IPS-20b (cell line): ENCODE data around the gene KRTAP10-8.
"Not testable (repeated sequence)": the region's sequence is repeated elsewhere in the genome, so short reads cannot be mapped to it uniquely, and the experiment has no call there.

ENCODE experiments used
- H3K27ac ChIP-seq: one replicate; pipeline ENCODE4 v1.5.1; 2013; ENCODE audit warnings: low read length
- H3K27me3 ChIP-seq: 2 replicates; pipeline ENCODE4 v1.6.1; 2013; ENCODE audit warnings: mild to moderate bottlenecking, low read length, inconsistent platforms; ENCODE audit not compliant: insufficient read depth
- H3K36me3 ChIP-seq: 2 replicates; pipeline ENCODE4 v1.6.1; 2013; ENCODE audit warnings: low read depth, mild to moderate bottlenecking, inconsistent platforms, low read length, moderate library complexity; ENCODE audit not compliant: insufficient read depth
- H3K4me1 ChIP-seq: 2 replicates; pipeline ENCODE4 v1.6.1; 2013; ENCODE audit warnings: mild to moderate bottlenecking, control low read depth, inconsistent platforms, low read length, moderate library complexity; ENCODE audit not compliant: insufficient read depth
- H3K4me3 ChIP-seq: 2 replicates; pipeline ENCODE4 v1.5.1; 2013; ENCODE audit warnings: mild to moderate bottlenecking, low read length, inconsistent platforms
- H3K9ac ChIP-seq: 2 replicates; pipeline ENCODE4 v1.6.1; 2013; ENCODE audit warnings: low read depth, mild to moderate bottlenecking, inconsistent platforms, low read length, moderate library complexity
- H3K9me3 ChIP-seq: 2 replicates; pipeline ENCODE4 v1.6.1; 2013; ENCODE audit warnings: mild to moderate bottlenecking, low read depth, low read length, inconsistent platforms; ENCODE audit not compliant: insufficient read depth

Gene KRTAP10-8

DNA sequence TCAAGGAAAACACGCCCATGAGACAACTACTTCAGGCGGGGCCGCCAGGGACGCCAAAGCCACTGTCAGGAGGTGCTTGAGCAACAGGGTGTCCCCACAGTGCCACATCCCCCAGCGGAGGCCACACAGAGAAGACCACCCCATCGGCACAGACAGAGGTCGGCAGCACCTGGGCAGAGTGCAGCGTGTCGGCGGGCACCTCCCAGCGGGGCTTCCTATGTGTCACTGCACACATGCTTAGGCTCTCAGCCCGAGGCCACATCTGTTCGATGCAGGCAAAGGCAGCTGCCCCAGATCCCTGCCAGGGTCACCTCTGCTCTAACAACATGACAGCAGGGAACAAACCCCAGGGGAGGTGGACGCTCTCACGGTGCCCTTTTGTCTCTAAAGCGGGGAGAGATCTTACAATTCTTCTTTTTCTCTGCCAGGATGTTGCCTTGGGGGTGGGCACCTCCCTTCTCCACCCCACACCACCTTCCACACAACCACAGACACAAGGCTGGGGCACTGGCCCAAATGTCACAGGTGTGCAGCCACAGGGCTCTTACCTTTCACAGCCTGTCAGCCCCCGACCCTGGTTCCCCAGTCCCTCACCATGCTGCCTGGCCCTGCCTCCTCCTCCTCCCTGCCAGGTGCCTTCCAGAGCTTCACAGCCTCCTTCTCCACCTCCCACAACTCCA lies 4.2 kb downstream of the KRTAP10-8 start:
- H3K4me3 ChIP-seq, result no peak overlapping the region
- no peaks in the 10 kb centered on the region for H3K36me3 ChIP-seq
- H3K9me3 ChIP-seq, result peaks cover 29% of the 10 kb centered on the region
- H3K9ac ChIP-seq, result no peak overlapping the region
- H3K27ac ChIP-seq, result no peak overlapping the region
- H3K4me1 ChIP-seq, result no peaks in the 10 kb centered on the region
- H3K27me3 ChIP-seq, result no peaks in the 10 kb centered on the region

DNA sequence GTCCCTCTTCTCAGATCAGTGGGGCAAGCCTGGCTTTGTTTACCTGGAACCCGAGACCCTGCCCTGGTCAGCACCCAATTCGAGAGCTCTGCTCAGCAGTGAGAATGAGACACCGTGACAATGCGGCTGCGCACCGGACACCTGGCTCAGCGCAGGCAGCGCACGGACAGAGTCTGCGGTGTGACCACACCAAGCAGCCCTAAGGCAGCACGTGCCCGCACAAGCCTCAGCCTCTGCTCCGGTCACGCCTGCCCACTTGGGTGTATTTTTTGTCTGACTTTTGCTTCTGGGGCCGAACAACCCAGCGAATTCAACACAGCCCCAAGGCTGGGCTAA lies 4.7 kb downstream of the KRTAP10-8 start:
- no peaks in the 10 kb centered on the region for H3K36me3 ChIP-seq

DNA sequence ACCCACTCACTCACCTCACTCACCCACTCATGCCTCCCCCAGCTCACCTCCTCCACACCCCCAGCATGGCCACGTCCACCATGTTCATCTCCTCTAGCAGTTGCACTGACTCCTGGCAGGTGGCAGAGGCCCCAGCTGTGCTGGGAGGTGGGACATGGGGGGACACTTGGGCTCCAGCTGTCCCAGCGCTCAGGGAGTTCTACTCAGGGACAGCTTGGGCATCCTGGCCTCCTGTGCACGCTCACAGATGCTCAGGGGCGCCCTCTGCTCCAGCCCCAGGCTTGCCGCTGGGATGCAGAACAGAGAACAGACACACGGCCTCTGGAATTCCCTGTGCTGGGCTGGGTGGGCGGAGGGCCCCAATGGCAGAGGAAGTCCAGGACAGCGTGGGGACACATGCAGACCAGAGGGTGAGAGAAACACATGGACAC lies 5.2 kb downstream of the KRTAP10-8 start:
- Histone ChIP-seq H3K27ac (no peak overlapping the region), H3K27me3 (no peaks in the 10 kb centered on the region), H3K9me3 (peaks cover 23% of the 10 kb centered on the region), H3K36me3 (no peaks in the 10 kb centered on the region), H3K9ac (no peak overlapping the region), H3K4me3 (no peak overlapping the region), H3K4me1 (no peaks in the 10 kb centered on the region)

More for the DNA sequence above, 4.7 kb downstream of the KRTAP10-8 start:
- Histone ChIP-seq H3K4me1 (no peaks in the 10 kb centered on the region), H3K27ac (no peak overlapping the region), H3K9ac (no peak overlapping the region), H3K4me3 (no peak overlapping the region), H3K27me3 (no peaks in the 10 kb centered on the region), H3K9me3 (peaks cover 26% of the 10 kb centered on the region)

DNA sequence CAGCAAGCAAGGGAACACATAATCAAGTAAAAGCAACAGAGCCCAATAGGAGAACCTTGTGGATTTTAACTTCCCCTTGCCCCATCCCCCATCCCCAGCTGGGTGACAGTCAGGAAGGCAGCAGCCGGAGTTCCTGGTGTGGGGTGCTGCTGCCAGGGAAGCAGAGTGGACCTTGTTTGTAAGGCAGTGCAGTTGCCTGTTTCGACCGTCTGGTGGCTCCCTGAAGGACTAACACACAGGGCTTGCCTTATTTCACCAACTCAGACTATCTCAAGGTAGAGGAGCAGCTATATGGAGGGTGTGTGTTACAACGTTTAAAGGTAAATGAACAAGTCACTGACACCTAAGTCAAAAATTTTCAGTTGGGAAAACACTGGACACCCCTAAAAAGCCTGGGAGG lies 6.6 kb downstream of the KRTAP10-8 start:
- H3K4me3 ChIP-seq, result no peak overlapping the region
- H3K9ac ChIP-seq, result no peak overlapping the region
- peaks cover 36% of the 10 kb centered on the region for H3K9me3 ChIP-seq
- no peaks in the 10 kb centered on the region for H3K36me3 ChIP-seq
- no peaks in the 10 kb centered on the region for H3K27me3 ChIP-seq
- H3K27ac ChIP-seq, result no peak overlapping the region
- no peaks in the 10 kb centered on the region for H3K4me1 ChIP-seq

DNA sequence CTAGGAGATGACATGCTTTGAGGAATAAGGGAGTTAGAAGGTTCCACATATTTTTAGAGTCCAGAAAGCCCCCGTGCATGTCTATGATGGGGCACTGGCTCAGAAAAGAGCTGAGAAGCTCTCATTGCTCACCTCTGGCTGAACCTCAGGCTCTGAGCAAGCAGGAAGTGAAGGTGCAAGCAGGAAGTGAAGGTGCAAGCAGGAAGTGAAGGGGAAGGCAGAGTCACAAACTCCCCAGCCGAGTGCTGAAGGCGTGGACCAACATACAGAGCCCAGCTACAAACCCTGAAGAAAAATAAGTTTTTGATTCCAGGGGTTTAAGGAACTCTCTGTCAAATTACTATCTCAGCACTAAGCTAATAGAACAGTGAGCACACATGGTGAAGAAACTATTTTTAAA lies 7.0 kb downstream of the KRTAP10-8 start:
- H3K4me1 ChIP-seq, result no peaks in the 10 kb centered on the region
- H3K27me3 ChIP-seq, result no peaks in the 10 kb centered on the region

DNA sequence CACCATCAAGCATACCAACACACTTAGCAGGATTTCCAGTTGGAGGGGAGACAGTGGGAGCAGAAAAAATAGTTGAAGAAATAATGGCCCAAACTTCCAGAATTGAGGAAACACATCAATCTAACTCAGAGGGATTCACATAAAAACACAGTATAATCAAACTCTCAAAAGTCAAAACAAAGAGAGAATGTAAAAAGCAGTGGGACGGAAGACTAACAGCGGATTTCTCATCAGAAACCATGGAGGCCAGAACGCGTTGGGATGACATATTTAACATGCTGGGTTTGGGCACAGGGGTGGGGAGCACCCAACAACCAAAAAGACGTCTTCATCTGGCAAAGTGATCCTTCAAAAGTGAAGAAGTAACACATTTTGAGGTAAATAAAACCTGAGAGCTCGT lies 8.0 kb downstream of the KRTAP10-8 start:
- H3K27ac ChIP-seq, result no peak overlapping the region
- no peaks in the 10 kb centered on the region for H3K4me1 ChIP-seq
- H3K4me3 ChIP-seq, result no peak overlapping the region
- no peak overlapping the region for H3K9ac ChIP-seq
- H3K9me3 ChIP-seq, result peaks cover 49% of the 10 kb centered on the region
- no peaks in the 10 kb centered on the region for H3K27me3 ChIP-seq
- H3K36me3 ChIP-seq, result no peaks in the 10 kb centered on the region

More for the DNA sequence above, 7.0 kb downstream of the KRTAP10-8 start:
- Histone ChIP-seq H3K4me3 (no peak overlapping the region), H3K27ac (no peak overlapping the region), H3K36me3 (no peaks in the 10 kb centered on the region), H3K9ac (no peak overlapping the region), H3K9me3 (peaks cover 40% of the 10 kb centered on the region)

DNA sequence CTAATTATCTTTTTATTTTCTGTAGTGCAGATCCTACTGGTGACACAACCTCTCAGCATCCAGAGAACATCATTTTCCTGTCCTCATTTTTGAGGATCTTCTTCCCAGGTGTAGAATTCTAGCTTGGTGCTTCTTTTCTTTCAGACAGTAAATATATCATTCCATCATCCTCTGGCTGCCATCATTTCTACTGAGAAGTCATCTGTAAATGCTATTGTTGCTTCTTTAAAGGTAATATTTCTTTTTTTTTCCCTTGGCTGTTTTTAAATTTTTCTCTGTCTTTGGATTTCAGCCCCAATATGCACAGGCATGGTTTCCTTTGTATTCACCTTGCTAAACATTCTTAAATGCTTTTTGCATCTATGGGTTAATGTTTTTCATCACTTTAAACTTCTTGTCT lies 11.7 kb downstream of the KRTAP10-8 start:
- H3K27me3 ChIP-seq, result no peaks in the 10 kb centered on the region
- no peak overlapping the region for H3K4me3 ChIP-seq
- H3K9me3 ChIP-seq, result peaks cover 51% of the 10 kb centered on the region
- H3K9ac ChIP-seq, result no peak overlapping the region
- H3K4me1 ChIP-seq, result no peaks in the 10 kb centered on the region
- no peaks in the 10 kb centered on the region for H3K36me3 ChIP-seq
- H3K27ac ChIP-seq, result no peak overlapping the region

DNA sequence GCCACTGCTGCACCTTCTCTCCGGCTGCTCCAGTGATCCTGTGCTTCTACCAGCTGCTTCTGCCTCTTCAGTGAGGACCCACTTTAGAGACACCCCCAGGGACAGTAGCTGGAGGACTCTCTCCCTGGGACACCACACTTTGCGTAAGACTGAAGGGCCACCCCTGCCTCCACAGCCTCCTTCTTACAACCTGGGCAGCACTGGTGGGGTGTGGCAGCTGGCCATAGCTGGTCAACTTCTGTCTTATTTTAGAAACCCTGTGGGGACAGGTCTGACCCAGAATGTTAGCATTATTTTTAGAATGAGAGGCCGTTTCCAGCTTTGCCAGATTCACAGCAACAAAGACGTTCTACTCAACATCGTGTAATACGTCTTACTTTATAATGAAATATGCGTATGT lies 13.9 kb downstream of the KRTAP10-8 start:
- no peak overlapping the region for H3K27ac ChIP-seq
- no peaks in the 10 kb centered on the region for H3K27me3 ChIP-seq
- no peaks in the 10 kb centered on the region for H3K4me1 ChIP-seq
- H3K9me3 ChIP-seq, result peaks cover 33% of the 10 kb centered on the region
- no peaks in the 10 kb centered on the region for H3K36me3 ChIP-seq
- no peak overlapping the region for H3K4me3 ChIP-seq
- H3K9ac ChIP-seq, result no peak overlapping the region

DNA sequence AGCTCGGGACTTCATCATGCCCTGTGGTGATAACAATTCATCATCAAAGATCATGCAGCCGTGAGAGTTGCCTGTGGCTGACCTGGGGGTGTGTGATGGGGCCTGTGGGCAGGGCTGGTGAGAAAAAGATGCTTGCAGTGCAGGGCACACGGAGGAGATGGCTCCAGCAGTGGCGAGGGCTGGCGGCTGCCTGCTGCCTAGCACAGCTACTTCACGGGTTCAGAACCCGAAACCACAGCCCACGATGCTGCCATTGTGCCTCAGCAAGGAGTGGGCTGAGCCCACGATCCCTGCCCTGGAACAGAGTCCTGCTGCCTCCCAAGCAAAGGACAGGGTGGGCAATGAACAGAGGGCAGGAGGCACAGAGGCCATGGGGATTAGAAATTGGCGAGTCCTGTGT lies 14.4 kb downstream of the KRTAP10-8 start:
- Histone ChIP-seq H3K27me3 (no peaks in the 10 kb centered on the region), H3K27ac (no peak overlapping the region), H3K36me3 (no peaks in the 10 kb centered on the region), H3K9me3 (peaks cover 28% of the 10 kb centered on the region), H3K4me3 (no peak overlapping the region), H3K4me1 (no peaks in the 10 kb centered on the region), H3K9ac (no peak overlapping the region)

DNA sequence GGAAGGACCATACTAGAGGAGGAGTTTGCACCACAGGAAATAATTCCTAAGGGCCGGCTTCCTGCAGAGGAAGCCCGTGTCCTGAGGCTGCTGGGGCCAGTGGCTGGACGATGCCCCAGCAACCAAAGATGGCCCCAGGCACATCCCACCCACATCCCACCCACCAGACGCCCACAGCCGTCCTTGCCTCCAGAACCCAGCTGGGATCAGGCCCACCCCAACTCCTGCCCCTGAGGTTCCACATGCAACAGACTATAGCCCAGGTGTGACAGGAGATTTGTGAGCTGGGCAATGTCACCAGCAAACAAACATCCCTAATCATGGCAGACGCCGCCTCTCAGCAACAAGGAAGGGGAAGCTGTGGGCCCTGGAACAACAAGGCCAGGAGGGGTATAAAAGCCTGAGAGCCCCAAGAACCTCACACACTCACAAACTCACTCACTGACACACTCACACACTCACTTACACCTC lies 14.8 kb downstream of the KRTAP10-8 start, which contains the start of gene KRTAP10-9:
Gene KRTAP10-9, plus strand, starts transcription at position 421 of the 471 bp plus-strand sequence. CDS start 79 bp downstream, outside the sequence.
- Histone ChIP-seq H3K4me3 (no peak within 1 kb of the TSS), H3K27ac (no peak within 1 kb of the TSS), H3K4me1 (no peaks in the 10 kb centered on the region), H3K9ac (no peak within 1 kb of the TSS), H3K27me3 (no peaks in the 10 kb centered on the region), H3K9me3 (peaks cover 28% of the 10 kb centered on the region), H3K36me3 (no peaks in the 10 kb centered on the region)

DNA sequence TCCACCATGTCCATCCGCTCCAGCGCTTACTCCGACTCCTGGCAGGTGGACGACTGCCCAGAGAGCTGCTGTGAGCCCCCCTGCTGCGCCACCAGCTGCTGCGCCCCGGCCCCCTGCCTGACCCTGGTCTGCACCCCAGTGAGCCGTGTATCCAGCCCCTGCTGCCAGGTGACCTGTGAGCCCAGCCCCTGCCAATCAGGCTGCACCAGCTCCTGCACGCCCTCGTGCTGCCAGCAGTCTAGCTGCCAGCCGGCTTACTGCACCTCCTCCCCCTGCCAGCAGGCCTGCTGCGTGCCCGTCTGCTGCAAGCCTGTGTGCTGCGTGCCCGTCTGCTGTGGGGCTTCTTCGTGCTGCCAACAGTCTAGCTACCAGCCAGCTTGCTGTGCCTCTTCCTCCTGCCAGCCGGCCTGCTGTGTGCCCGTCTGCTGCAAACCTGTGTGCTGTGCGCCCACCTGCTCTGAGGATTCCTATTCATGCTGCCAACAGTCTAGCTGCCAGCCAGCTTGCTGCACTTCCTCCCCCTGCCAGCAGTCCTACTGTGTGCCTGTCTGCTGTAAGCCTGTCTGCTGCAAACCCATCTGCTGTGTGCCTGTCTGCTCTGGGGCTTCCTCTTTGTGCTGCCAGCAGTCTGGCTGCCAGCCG lies 15.4 kb downstream of the KRTAP10-8 start:
- H3K9me3 ChIP-seq, result peaks cover 28% of the 10 kb centered on the region
- not testable (repeated sequence) for H3K4me3 ChIP-seq, H3K4me1 ChIP-seq, H3K9ac ChIP-seq, H3K27ac ChIP-seq, H3K36me3 ChIP-seq, H3K27me3 ChIP-seq

DNA sequence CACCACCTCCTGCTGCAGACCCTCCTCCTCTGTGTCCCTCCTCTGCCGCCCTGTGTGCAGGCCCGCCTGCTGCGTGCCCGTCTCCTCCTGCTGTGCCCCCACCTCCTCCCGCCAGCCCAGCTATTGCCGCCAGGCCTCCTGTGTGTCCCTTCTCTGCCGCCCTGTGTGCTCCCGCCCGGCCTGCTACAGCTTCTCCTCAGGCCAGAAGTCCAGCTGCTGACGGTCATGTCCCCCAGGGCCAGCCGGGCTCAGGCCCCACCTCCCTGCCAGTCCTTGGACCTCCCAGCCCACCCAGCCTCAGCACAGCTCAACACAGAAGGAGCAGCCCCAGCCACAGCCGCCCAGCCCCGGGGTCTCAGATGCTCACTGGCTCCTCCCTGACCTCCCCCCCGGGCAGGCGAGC lies 16.0 kb downstream of the KRTAP10-8 start:
- H3K36me3 ChIP-seq, H3K9ac ChIP-seq, H3K4me3 ChIP-seq, H3K4me1 ChIP-seq, H3K27ac ChIP-seq, H3K27me3 ChIP-seq: not testable (repeated sequence)
- H3K9me3 ChIP-seq, result peaks cover 22% of the 10 kb centered on the region
